ENCODE results near the gene IGFBP5. TPM values are rescaled to one million over a fixed set of nuclear protein-coding genes. Genes with fewer than 3 reads are reported as not detected.

Gene IGFBP5
- total RNA-seq, 1 donor from 2014 or later = 316 TPM

- intact Hi-C loops (cut with DNase I) = no loop called here
- no peak for DNase-seq (ENCODE audit: low spot score)
Observed at GRCh38 chr2:216717491-216717901, 22.1 kb upstream of the IGFBP5 start.

GRCh38 chr2:216716109-216716508 lies 20.8 kb upstream of the IGFBP5 start:
- intact Hi-C loops (cut with DNase I) = no loop called here
- DNase-seq (ENCODE audit: low spot score) (no peak), ATAC-seq (no peak)

More at GRCh38 chr2:216717491-216717901, 22.1 kb upstream of the IGFBP5 start:
- no peak for ATAC-seq

DNA sequence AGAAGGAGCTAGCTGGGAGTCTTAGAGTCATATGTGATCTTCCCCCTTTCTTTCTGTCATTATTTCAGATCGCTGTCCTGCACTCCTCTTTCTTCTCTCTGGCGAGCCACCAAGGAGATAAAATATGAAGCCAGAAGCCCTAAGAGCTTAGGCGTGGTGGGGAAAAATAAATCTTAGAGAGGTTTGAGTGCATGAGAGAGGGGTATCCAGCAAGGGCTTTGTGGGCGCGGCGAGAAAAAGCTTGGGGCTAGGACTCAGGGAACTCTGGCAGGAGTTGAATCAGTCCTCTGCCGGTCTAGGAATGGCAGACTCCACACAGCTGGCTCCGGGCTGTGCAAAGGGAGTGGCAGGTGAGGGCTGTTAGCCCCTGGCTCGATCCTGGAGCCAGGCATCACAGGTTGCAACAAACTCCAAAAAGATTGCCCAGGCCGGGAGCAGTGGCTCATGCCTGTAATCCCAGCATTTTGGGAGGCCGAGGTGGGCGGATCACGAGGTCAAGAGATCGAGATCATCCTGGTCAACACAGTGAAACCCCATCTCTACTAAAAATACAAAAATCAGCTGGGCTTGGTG lies 20.1 kb upstream of the IGFBP5 start:
- no peak for DNase-seq (ENCODE audit: low spot score)
- ATAC-seq = peak; percentile 16

GRCh38 chr2:216714376-216714775 lies 19.0 kb upstream of the IGFBP5 start:
- intact Hi-C loops (cut with DNase I) = no loop called here
- ATAC-seq (no peak), DNase-seq (ENCODE audit: low spot score) (no peak)

More for the DNA sequence above, 20.1 kb upstream of the IGFBP5 start:
- intact Hi-C loops (cut with DNase I) = no loop called here

DNA sequence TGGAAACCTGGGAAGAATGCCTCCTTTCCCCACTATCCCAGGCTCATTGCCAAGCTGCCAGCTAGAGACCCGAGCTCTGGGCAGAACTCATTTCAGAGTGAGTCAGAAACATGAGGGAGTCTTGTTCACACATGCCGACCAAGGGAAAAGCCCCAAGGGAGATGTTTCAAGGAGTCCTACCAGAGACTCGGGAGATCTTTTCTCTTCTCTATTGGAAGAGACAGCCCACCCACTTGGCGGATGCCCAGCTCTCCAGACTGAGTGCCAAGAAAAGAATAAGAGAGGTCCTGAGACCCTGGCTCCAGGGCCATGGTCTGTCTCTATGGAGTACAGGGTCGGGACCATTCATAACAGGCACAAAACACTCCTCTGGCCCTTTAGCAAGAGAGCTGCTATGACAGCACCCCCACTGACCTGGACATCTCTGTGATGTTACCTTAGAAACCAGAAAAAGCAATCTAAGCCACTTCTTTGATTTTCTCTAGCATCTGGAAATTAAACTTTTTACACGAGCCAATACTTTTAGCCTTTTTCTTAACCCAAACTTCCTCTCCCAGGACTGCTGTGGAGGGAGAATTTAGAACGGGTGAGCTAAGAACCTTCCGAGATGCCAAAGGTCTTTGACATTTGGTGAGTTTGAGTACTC lies 18.5 kb upstream of the IGFBP5 start:
- DNase-seq (ENCODE audit: low spot score) (peak; percentile 67), ATAC-seq (peak; percentile 77)
- intact Hi-C loops (cut with DNase I) = no loop called here

DNA sequence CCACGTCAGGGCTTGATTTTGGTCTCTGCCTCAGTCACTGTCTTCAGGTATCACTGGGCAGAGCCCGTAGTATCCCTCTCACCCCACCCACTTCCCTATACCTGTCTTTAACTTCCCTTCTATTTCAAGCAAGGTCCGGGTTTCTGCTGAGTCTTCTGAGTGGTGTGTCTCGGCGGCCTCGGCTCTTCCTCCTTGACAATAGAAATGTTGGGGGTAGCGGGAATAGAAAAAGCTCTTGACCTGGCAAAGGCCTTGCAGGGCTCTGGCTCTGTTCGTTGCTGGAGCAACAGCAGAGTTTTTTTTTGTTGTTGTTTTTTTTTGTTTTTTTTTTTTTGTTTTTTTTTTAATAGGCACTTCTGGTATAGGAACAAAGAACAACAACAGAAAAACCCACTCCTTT lies 16.0 kb upstream of the IGFBP5 start:
- intact Hi-C loops (cut with DNase I) = no loop called here
- DNase-seq (ENCODE audit: low spot score) = no peak
- no peak for ATAC-seq

- ATAC-seq (peak; percentile 73), DNase-seq (ENCODE audit: low spot score) (no peak)
- intact Hi-C loops (cut with DNase I) = no loop called here
Observed at GRCh38 chr2:216710551-216711301, 15.4 kb upstream of the IGFBP5 start.

DNA sequence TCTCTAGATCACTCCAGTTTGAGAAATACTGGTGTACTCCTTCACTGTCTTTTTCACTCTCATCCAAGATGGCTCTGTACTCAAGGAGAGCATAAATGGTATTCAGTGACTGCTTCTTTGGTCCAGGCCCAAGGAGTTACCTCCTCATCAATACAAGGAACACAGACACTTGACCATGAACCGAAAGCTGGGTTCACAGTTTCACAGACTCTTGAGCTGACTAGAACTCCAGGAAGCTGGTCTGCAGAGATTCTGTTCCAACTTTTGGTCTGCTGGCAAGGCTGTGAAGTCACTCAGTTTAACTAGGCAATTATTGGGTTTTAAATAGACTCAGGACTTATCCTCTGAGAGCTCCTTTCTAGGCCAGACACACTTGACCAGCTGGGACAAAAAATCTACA lies 7.4 kb upstream of the IGFBP5 start:
- intact Hi-C loops (cut with DNase I) = no loop called here
- no peak for ATAC-seq
- DNase-seq (ENCODE audit: low spot score) = no peak

DNA sequence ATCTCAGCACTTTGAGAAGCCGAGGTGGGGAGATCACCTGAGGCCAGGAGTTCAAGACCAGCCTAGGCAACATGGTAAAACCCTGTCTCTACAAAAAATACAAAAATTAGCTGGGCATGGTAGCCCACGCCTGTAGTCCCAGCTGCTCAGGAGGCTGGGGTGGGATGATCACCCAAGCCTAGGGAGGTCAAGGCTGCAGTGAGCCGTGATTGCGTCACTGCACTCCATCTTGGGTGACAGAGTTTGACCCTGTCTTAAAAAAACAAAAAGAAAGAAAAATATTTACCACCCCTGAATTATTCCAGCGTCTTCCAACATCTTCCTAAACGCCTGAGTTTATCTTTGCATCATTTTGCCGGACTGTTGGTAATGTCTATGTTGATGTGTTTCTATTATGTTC lies 6.2 kb upstream of the IGFBP5 start:
- ATAC-seq (no peak), DNase-seq (ENCODE audit: low spot score) (no peak)
- intact Hi-C loops (cut with DNase I) = no loop called here

DNA sequence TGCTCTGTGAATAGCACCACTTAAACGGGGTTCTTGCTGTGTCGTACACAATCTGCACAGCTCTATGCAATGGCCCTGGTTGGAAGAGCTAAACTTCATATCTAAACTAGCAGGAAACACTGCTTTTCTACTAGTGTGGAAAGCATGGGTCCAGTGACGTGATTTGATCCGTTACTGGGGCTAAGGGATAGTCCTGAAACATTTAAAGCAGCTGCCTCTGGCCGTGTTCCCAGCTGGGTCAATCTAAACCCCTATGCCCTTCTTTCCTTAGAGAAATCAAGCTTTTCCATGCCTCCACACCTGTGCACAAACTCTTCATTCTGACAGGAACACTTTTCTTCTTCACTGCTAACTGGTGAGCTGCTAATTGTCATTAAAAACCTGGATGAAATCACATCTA lies 5.4 kb upstream of the IGFBP5 start:
- peak; percentile 44 for ATAC-seq
- intact Hi-C loops (cut with DNase I) = no loop called here
- no peak for DNase-seq (ENCODE audit: low spot score)

DNA sequence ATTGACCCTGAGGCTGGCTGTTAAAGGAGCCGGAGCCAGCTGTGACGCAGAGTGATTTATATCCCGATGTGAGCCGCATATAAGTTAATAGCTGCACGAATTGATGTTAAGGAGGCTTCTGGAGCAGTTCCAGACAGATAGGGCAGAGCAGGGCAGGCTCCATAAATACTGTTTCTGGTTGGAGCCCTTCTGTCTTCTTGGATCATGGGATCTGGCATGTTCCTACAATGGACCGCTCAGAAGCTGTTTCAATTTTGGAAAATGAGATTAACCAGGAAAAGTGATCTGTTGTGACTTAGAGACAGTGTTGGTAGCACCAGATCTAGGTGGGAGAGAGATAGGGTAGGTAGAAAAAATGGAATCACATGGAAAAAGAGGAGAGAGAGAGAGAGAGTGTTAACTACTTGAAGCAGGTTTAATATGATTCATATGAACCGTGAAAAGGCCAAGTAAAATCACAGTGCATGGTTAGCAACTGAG lies 4.8 kb upstream of the IGFBP5 start:
- ATAC-seq = no peak
- no peak for DNase-seq (ENCODE audit: low spot score)
- intact Hi-C loops (cut with DNase I) = no loop called here

- DNase-seq (ENCODE audit: low spot score) (no peak), ATAC-seq (peak; percentile 45)
- intact Hi-C loops (cut with DNase I) = no loop called here
Observed at GRCh38 chr2:216698895-216699294, 3.5 kb upstream of the IGFBP5 start.

GRCh38 chr2:216698293-216698692 lies 2.9 kb upstream of the IGFBP5 start:
- ATAC-seq = no peak
- intact Hi-C loops (cut with DNase I) = no loop called here
- DNase-seq (ENCODE audit: low spot score) = no peak

DNA sequence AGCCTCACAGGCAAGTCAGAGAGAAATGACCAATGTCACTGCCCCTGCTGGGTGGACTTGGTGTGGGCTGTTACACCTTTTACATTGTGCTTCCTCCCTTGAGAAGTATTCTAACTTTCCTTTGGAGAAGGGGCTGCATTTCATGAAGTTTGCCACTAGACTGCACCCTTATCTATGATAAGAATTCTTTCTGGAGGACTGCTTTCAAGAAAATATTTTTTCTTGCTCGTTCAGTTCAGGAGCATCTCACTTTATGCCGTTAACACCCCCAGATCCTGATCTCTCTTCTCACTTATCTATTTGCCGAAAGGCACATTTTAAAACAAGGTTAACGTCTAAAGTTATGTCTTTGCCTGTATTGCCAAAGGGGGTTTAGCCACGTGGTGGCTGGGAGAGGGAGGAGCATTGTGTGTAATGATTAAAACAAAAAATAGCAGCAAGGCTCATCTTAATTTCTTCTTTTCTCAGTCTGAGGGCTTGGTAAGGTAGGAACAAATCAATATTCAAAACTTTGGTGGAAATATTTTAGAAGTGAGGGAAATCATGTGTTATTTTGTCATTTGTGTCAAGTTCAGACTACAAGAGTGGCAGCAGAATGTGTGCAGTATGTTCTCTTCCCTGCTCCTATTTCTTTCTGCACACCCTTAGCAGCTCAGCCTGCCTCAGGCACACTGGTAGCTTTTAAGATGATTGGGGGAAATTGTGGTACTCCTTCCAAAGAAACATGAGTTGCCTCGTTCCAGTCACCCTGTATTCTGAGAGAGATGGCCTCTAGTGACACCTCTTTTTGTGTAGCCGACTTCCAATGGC lies 1.6 kb upstream of the IGFBP5 start:
- no peak for ATAC-seq
- no peak for DNase-seq (ENCODE audit: low spot score)
- intact Hi-C loops (cut with DNase I) = no loop called here

GRCh38 chr2:216696321-216696720 lies 972 bp upstream of the IGFBP5 start:
- DNase-seq (ENCODE audit: low spot score) (no peak), ATAC-seq (no peak)
- intact Hi-C loops (cut with DNase I) = no loop called here

DNA sequence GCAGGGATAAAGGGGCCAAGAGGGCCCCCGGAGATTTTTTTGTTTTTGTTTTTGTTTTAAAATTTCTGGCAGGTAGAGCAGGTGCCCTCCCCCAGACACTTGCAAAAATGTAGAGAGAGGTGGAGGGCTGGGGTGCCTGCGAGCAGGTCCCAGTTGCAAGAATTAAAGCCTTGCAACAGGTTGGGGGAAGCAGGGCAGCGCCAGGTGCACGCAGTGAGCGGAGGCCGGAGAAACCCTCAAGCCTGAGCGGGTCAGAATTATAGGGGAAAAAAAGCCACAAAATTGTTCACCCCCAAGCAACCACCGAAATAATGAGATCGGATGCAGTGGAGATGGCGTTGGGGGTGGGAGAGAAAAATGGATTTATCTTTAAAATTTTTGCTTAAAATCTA lies 527 bp downstream of the IGFBP5 start:
- DNase-seq (ENCODE audit: low spot score) = no peak
- intact Hi-C loops (cut with DNase I) = no loop called here
- ATAC-seq = no peak

DNA sequence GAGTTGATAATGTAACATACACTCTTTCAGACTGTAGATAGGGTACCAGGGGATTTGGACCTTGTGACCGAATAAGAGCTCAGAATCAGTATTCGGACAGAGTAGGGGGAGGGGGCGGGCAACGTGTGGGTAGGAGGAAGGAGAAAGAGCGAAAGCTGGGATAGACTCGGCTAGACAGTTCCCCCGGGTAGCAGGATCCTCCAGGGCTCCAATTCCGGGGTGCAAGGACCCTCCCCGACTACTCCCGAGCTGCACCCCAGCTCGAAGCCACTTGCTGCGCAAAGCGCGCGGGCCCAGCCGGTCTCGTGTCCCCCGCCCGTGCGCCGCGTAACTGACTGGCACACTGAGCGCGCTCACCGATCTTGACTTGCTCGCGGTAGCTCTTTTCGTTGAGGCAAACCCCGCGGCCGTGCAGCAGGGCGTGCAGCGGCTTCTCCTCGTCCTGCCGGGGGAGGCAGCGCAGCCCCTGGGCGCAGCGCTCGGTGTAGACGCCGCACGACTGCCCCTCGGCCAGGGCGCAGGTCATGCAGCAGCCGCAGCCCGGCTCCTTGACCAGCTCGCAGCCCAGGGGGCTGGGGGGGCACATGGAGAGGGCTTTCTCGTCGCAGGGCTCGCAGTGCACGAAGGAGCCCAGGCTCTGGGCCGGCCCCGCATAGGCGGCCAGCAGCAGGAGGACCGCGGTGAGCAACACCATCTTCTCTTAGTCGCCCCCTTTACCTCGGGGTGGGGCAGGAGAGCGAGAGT lies 1.1 kb downstream of the IGFBP5 start:
- intact Hi-C loops (cut with DNase I) = no loop called here
- ATAC-seq = peak; percentile 3
- DNase-seq (ENCODE audit: low spot score) = peak; percentile 80

- no peak for DNase-seq (ENCODE audit: low spot score)
- intact Hi-C loops (cut with DNase I) = no loop called here
- no peak for ATAC-seq
Observed at GRCh38 chr2:216693414-216694080, 1.8 kb downstream of the IGFBP5 start.

All from sciatic nerve (tissue), 2 donors.